H9 (cell line): ENCODE data around the gene FCMR. TPM values are rescaled to one million over a fixed set of nuclear protein-coding genes. Genes with fewer than 3 reads are reported as not detected.

Source experiments
- DNase-seq: peaks from one replicate; pipeline ENCODE4 v3.0.0-alpha.2; 2017
- H2AFZ ChIP-seq: one replicate; pipeline ENCODE4 v1.6.1; 2013; ENCODE audit warnings: mild to moderate bottlenecking, low read length, control low read depth, moderate library complexity
- H2AK5ac ChIP-seq: 2 replicates; pipeline ENCODE4 v1.6.1; 2013; ENCODE audit warnings: low read length, control low read depth, mixed read lengths; ENCODE audit not compliant: insufficient read length
- H2BK120ac ChIP-seq: one replicate; pipeline ENCODE4 v1.6.1; 2013; ENCODE audit warnings: low read depth, mild to moderate bottlenecking, low read length, control low read depth, inconsistent platforms; ENCODE audit not compliant: poor library complexity, severe bottlenecking
- H2BK12ac ChIP-seq: 2 replicates; pipeline ENCODE4 v1.6.1; 2013; ENCODE audit warnings: low read length, control low read depth, mixed read lengths, low read depth; ENCODE audit not compliant: insufficient read length
- H2BK15ac ChIP-seq: 2 replicates; pipeline ENCODE4 v1.6.1; 2013; ENCODE audit warnings: low read depth, low read length, control low read depth
- H2BK20ac ChIP-seq: one replicate; pipeline ENCODE4 v1.6.1; 2013; ENCODE audit warnings: low read depth, mild to moderate bottlenecking, low read length, control low read depth, inconsistent platforms; ENCODE audit not compliant: poor library complexity, severe bottlenecking
- H2BK5ac ChIP-seq: 2 replicates; pipeline ENCODE4 v1.6.1; 2013; ENCODE audit warnings: low read length, control low read depth, mixed read lengths; ENCODE audit not compliant: insufficient read length
- H3K14ac ChIP-seq: 2 replicates; pipeline ENCODE4 v1.6.1; 2013; ENCODE audit warnings: low read length, control low read depth; ENCODE audit not compliant: insufficient read depth
- H3K18ac ChIP-seq: 2 replicates; pipeline ENCODE4 v1.6.1; 2013; ENCODE audit warnings: low read depth, mild to moderate bottlenecking, mixed read lengths, low read length, control low read depth; ENCODE audit not compliant: insufficient read length
- H3K23ac ChIP-seq: 2 replicates; pipeline ENCODE4 v1.6.1; 2013; ENCODE audit warnings: low read length, control low read depth, mixed read lengths, low read depth; ENCODE audit not compliant: insufficient read length
- H3K23me2 ChIP-seq: 2 replicates; pipeline ENCODE4 v1.6.1; 2013; ENCODE audit warnings: low read depth, mild to moderate bottlenecking, mixed read lengths, low read length, control low read depth; ENCODE audit not compliant: insufficient read length, poor library complexity, severe bottlenecking
- H3K27ac ChIP-seq: 2 replicates; pipeline ENCODE4 v1.5.1; 2013; ENCODE audit warnings: low read length, control low read depth, mixed read lengths, low read depth; ENCODE audit not compliant: insufficient read length
- H3K27me3 ChIP-seq: 2 replicates; pipeline ENCODE4 v1.6.1; 2013; ENCODE audit warnings: low read length, control low read depth, inconsistent platforms; ENCODE audit not compliant: insufficient read depth
- H3K4ac ChIP-seq: 2 replicates; pipeline ENCODE4 v1.6.1; 2013; ENCODE audit warnings: low read depth, mild to moderate bottlenecking, control low read depth, inconsistent platforms, low read length, moderate library complexity
- H3K4me1 ChIP-seq: 2 replicates; pipeline ENCODE4 v1.6.1; 2013; ENCODE audit warnings: low read length, control low read depth, inconsistent platforms; ENCODE audit not compliant: insufficient read depth
- H3K4me2 ChIP-seq: 2 replicates; pipeline ENCODE4 v1.6.1; 2013; ENCODE audit warnings: low read length, control low read depth, mixed read lengths; ENCODE audit not compliant: insufficient read length, insufficient read depth
- H3K56ac ChIP-seq: 2 replicates; pipeline ENCODE4 v1.6.1; 2013; ENCODE audit warnings: low read depth, mild to moderate bottlenecking, mixed read lengths, low read length, control low read depth; ENCODE audit not compliant: insufficient read length
- H3K79me1 ChIP-seq: 2 replicates; pipeline ENCODE4 v1.6.1; 2013; ENCODE audit warnings: low read depth, mild to moderate bottlenecking, moderate library complexity, low read length, control low read depth, inconsistent platforms; ENCODE audit not compliant: insufficient read depth, poor library complexity, severe bottlenecking
- H3K79me2 ChIP-seq: 2 replicates; pipeline ENCODE4 v1.6.1; 2013; ENCODE audit warnings: low read length, control low read depth, inconsistent platforms; ENCODE audit not compliant: insufficient read depth
- H3K9ac ChIP-seq: 2 replicates; pipeline ENCODE4 v1.6.1; 2013; ENCODE audit warnings: low read length, control low read depth, mixed read lengths; ENCODE audit not compliant: insufficient read length; ENCODE audit errors: extremely low read depth
- H3K9me3 ChIP-seq: one replicate; pipeline ENCODE4 v1.6.1; 2013; ENCODE audit warnings: low read depth, low read length, inconsistent platforms; ENCODE audit not compliant: control insufficient read depth
- H3T11ph ChIP-seq: one replicate; pipeline ENCODE4 v1.6.1; 2013; ENCODE audit warnings: mild to moderate bottlenecking, low read length, control low read depth, inconsistent platforms
- H4K20me1 ChIP-seq: one replicate; pipeline ENCODE4 v1.6.1; 2013; ENCODE audit not compliant: control insufficient read depth, insufficient read length, insufficient read depth
- H4K5ac ChIP-seq: 2 replicates; pipeline ENCODE4 v1.6.1; 2013; ENCODE audit warnings: low read depth, mild to moderate bottlenecking, mixed read lengths, low read length, control low read depth; ENCODE audit not compliant: insufficient read length
- H4K8ac ChIP-seq: replicated peaks from 2 replicates; pipeline ENCODE4 v1.6.1; 2013; ENCODE audit warnings: low read length, control low read depth, mixed read lengths, low read depth; ENCODE audit not compliant: insufficient read length
- H4K91ac ChIP-seq: 2 replicates; pipeline ENCODE4 v1.6.1; 2013; ENCODE audit warnings: low read depth, mild to moderate bottlenecking, moderate library complexity, mixed read lengths, low read length, control low read depth; ENCODE audit not compliant: insufficient read length
- H3K27ac Mint-ChIP-seq, 3 experiments: 2 replicates in 2 of 3; 3 replicates in 1 of 3; pipeline ENCODE4 v1.8.0; 2020 to 2021; ENCODE audit warnings: mixed read lengths in 3 of 3, mild to moderate bottlenecking in 1 of 3, moderate library complexity in 1 of 3
- H3K27me3 Mint-ChIP-seq: 2 replicates; pipeline ENCODE4 v1.8.0; 2021; ENCODE audit warnings: low read depth, mild to moderate bottlenecking, moderate library complexity, mixed read lengths
- H3K36me3 Mint-ChIP-seq, 3 experiments: 2 replicates in 2 of 3; 3 replicates in 1 of 3; pipeline ENCODE4 v1.8.0; 2020 to 2021; ENCODE audit warnings: low read depth in 3 of 3, mixed read lengths in 3 of 3; ENCODE audit not compliant: insufficient read depth in 1 of 3
- H3K4me1 Mint-ChIP-seq, 2 experiments: 2 replicates each; pipeline ENCODE4 v1.8.0; 2020; ENCODE audit warnings: mixed read lengths in 2 of 2
- H3K4me3 Mint-ChIP-seq, 2 experiments: 2 replicates in 1 of 2; 3 replicates in 1 of 2; pipeline ENCODE4 v1.8.0; 2020 to 2021; ENCODE audit warnings: mild to moderate bottlenecking in 2 of 2, mixed read lengths in 2 of 2, moderate library complexity in 1 of 2
- H3K9me3 Mint-ChIP-seq, 2 experiments: 2 replicates in 1 of 2; 3 replicates in 1 of 2; pipeline ENCODE4 v1.8.0; 2020; ENCODE audit warnings: mild to moderate bottlenecking in 2 of 2, mixed read lengths in 2 of 2, moderate library complexity in 1 of 2
- WGBS: extraction: QIAGEN DNeasy Blood & Tissue Kit; methylation state at CpG from one replicate; pipeline ENCODE4 v1.1.7; 2013; ENCODE audit warnings: missing lambda C conversion rate, low lambda C conversion rate, mixed read lengths; ENCODE audit not compliant: insufficient read length; ENCODE audit errors: extremely low coverage; 5-methylcytosine and 5-hydroxymethylcytosine counted together
- total RNA-seq: library from RNA; stranded (reverse); gene quantifications from 2 replicates; pipeline ENCODE4 v1.2.1, GENCODE V29; 2021
- TF ChIP-seq, protein P1 (sequence below): fragments of 200-600 bp; sonication (generic); conservative IDR thresholded peaks from 3 replicates; pipeline ENCODE4 v1.8.0; 2021; ENCODE audit warnings: antibody characterized with exemption, mild to moderate bottlenecking

Gene FCMR
- total RNA-seq, 1 experiment from 2014 or later = not detected

DNA sequence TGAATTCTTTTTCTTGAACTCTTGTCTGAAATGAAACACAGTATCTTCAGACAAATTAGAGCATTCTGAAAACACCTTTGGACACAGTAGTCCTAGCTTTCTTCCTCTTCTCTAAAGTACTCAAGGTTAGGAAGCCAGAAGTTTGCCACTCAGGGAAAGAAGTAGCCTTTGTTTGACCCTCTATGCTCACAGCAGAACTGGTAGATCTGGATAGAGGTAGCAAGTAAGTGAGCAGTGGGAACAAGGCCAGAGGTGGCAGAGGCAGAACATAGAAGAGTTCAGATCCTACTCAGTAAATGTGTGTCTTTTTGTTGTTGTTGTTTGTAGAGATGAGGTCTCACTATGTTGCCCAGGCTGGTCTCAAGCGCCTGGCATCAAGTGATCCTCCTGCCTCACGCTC lies 31.9 kb upstream of the FCMR start:
- Histone ChIP-seq H4K5ac (no peak overlapping the region), H2BK20ac (no peak overlapping the region), H3K18ac (no peak overlapping the region), H3K79me2 (no peaks in the 10 kb centered on the region), H3K27me3 (no peaks in the 10 kb centered on the region), H3K4ac (no peak overlapping the region), H3K23ac (no peak overlapping the region), H3K14ac (no peak overlapping the region), H3T11ph (no peak overlapping the region), H3K79me1 (no peaks in the 10 kb centered on the region), H3K27ac (no peak overlapping the region), H2BK5ac (no peak overlapping the region), H2BK12ac (no peak overlapping the region), H2AK5ac (no peak overlapping the region), H2BK120ac (no peak overlapping the region), H3K4me1 (no peaks in the 10 kb centered on the region), H2BK15ac (no peak overlapping the region), H3K56ac (no peak overlapping the region), H4K91ac (no peak overlapping the region), H3K9ac (no peak overlapping the region), H2AFZ (no peak overlapping the region), H3K23me2 (no peaks in the 10 kb centered on the region), H3K4me2 (no peak overlapping the region), H4K20me1 (no peaks in the 10 kb centered on the region), H3K9me3 (no peaks in the 10 kb centered on the region), H4K8ac (no peak overlapping the region)
- Mint-ChIP-seq H3K9me3 (no peaks in the 10 kb centered on the region), H3K4me1 (peaks cover 0 to 6% of the 10 kb centered on the region in 2 experiments; a peak in 2 of 4 replicates), H3K36me3 (no peaks in the 10 kb centered on the region; a peak in 1 of 7 replicates), H3K4me3 (no peak overlapping the region), H3K27me3 (peaks cover 18% of the 10 kb centered on the region), H3K27ac (no peak overlapping the region)
- WGBS = no CpG with 5 or more reads among the region's 2 CpGs
- DNase-seq = no peak
- TF ChIP-seq, protein P1, sequence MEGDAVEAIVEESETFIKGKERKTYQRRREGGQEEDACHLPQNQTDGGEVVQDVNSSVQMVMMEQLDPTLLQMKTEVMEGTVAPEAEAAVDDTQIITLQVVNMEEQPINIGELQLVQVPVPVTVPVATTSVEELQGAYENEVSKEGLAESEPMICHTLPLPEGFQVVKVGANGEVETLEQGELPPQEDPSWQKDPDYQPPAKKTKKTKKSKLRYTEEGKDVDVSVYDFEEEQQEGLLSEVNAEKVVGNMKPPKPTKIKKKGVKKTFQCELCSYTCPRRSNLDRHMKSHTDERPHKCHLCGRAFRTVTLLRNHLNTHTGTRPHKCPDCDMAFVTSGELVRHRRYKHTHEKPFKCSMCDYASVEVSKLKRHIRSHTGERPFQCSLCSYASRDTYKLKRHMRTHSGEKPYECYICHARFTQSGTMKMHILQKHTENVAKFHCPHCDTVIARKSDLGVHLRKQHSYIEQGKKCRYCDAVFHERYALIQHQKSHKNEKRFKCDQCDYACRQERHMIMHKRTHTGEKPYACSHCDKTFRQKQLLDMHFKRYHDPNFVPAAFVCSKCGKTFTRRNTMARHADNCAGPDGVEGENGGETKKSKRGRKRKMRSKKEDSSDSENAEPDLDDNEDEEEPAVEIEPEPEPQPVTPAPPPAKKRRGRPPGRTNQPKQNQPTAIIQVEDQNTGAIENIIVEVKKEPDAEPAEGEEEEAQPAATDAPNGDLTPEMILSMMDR = no peak
